Measurements from ENCODE around the gene OXNAD1. TPM values are rescaled to one million over a fixed set of nuclear protein-coding genes. Genes with fewer than 3 reads are reported as not detected.

The OXNAD1 gene
- total RNA-seq, 1 experiment from 2014 or later = 6.6 TPM

GRCh38 chr3:16222547-16222946 lies 42.5 kb upstream of the OXNAD1 start:
- H3K27me3 ChIP-seq (ENCODE audit: control insufficient read depth, insufficient read depth, low read length) = no peaks in the 10 kb centered on the region
- no peaks in the 10 kb centered on the region for H3K9me3 ChIP-seq (ENCODE audit: control insufficient read depth, insufficient read depth, low read depth, low read length)
- DNase-seq (ENCODE audit: low read depth, low spot score) = no peak
- H3K27ac ChIP-seq (ENCODE audit: low read length) = no peak overlapping the region
- no peak for ATAC-seq
- H3K4me1 ChIP-seq (ENCODE audit: control insufficient read depth, insufficient read depth, low read length) = no peaks in the 10 kb centered on the region
- no peak overlapping the region for H3K4me3 ChIP-seq (ENCODE audit: low read depth in 2 of 2, low read length in 2 of 2)
- no peaks in the 10 kb centered on the region for H3K36me3 ChIP-seq (ENCODE audit: control insufficient read depth, insufficient read depth, low read length)
- BruUV-seq (replicated peaks) = no TSS peak
- CTCF ChIA-PET = no interaction called here
- in situ Hi-C loops (cut with HindIII; ENCODE audit: low pct_unique_long_range_greater_than_20kb, low sequenced_read_pairs) = no loop called here
- intact Hi-C loops (cut with micrococcal nuclease; ENCODE audit: unreplicated experiment) = no loop called here
- TF ChIP-seq SIN3A (IDR thresholded peaks at IDR 0.05; ENCODE audit: borderline replicate concordance, insufficient read depth, low read depth, low read length) = no peak
- no peak for TF ChIP-seq CTCF (IDR thresholded peaks at IDR 0.05)
- TF ChIP-seq REST (IDR thresholded peaks at IDR 0.05; ENCODE audit: insufficient read depth in 1 of 2, low read depth in 2 of 2, low read length in 1 of 2) = no peak
- POLR2A ChIA-PET = no interaction called here

GRCh38 chr3:16224325-16224724 lies 40.7 kb upstream of the OXNAD1 start:
- no TSS peak for BruUV-seq (replicated peaks)
- Histone ChIP-seq H3K4me3 (ENCODE audit: low read depth in 2 of 2, low read length in 2 of 2) (no peak overlapping the region), H3K27me3 (ENCODE audit: control insufficient read depth, insufficient read depth, low read length) (no peaks in the 10 kb centered on the region), H3K27ac (ENCODE audit: low read length) (no peak overlapping the region), H3K36me3 (ENCODE audit: control insufficient read depth, insufficient read depth, low read length) (no peaks in the 10 kb centered on the region), H3K9me3 (ENCODE audit: control insufficient read depth, insufficient read depth, low read depth, low read length) (no peaks in the 10 kb centered on the region), H3K4me1 (ENCODE audit: control insufficient read depth, insufficient read depth, low read length) (no peaks in the 10 kb centered on the region)
- ChIA-PET POLR2A (no interaction called here), CTCF (no interaction called here)
- intact Hi-C loops (cut with micrococcal nuclease; ENCODE audit: unreplicated experiment) (no loop called here), in situ Hi-C loops (cut with HindIII; ENCODE audit: low pct_unique_long_range_greater_than_20kb, low sequenced_read_pairs) (no loop called here)
- no peak for TF ChIP-seq TCF7L2 (IDR thresholded peaks at IDR 0.05; ENCODE audit: low read depth, low read length)
- TF ChIP-seq SIN3A (IDR thresholded peaks at IDR 0.05; ENCODE audit: borderline replicate concordance, insufficient read depth, low read depth, low read length) = no peak
- no peak for ATAC-seq
- no peak for DNase-seq (ENCODE audit: low read depth, low spot score)

- in situ Hi-C loops (cut with HindIII; ENCODE audit: low pct_unique_long_range_greater_than_20kb, low sequenced_read_pairs) = no loop called here
- Histone ChIP-seq H3K36me3 (ENCODE audit: control insufficient read depth, insufficient read depth, low read length) (no peaks in the 10 kb centered on the region), H3K4me1 (ENCODE audit: control insufficient read depth, insufficient read depth, low read length) (no peaks in the 10 kb centered on the region), H3K9me3 (ENCODE audit: control insufficient read depth, insufficient read depth, low read depth, low read length) (no peaks in the 10 kb centered on the region), H3K27ac (ENCODE audit: low read length) (no peak overlapping the region), H3K4me3 (ENCODE audit: low read depth in 2 of 2, low read length in 2 of 2) (no peak overlapping the region), H3K27me3 (ENCODE audit: control insufficient read depth, insufficient read depth, low read length) (no peaks in the 10 kb centered on the region)
- POLR2A ChIA-PET = no interaction called here
- BruUV-seq (replicated peaks) = no TSS peak
- TF ChIP-seq REST (IDR thresholded peaks at IDR 0.05; ENCODE audit: insufficient read depth in 1 of 2, low read depth in 2 of 2, low read length in 1 of 2) (no peak), CTCF (IDR thresholded peaks at IDR 0.05) (no peak)
- no peak for DNase-seq (ENCODE audit: low read depth, low spot score)
- intact Hi-C loops (cut with micrococcal nuclease; ENCODE audit: unreplicated experiment) = no loop called here
- ATAC-seq = no peak
- CTCF ChIA-PET = no interaction called here
These were observed 37.4 kb upstream of the OXNAD1 start for GRCh38 chr3:16227566-16227965.
